Panc1 (cell line): ENCODE results near the gene METTL16. TPM values are rescaled to one million over a fixed set of nuclear protein-coding genes. Genes with fewer than 3 reads are reported as not detected.

ENCODE experiments used
- ATAC-seq: fragments of 200-7000 bp; cut with Tn5 transposase; 2 replicates; pipeline ENCODE4 v1.9.1; 2020; ENCODE audit warnings: mild to moderate bottlenecking, moderate library complexity
- BruUV-seq: library from RNA; stranded (reverse); fragments of 400-500 nt; replicated peaks from 2 replicates; lab custom pipeline; 2021; lab: Mats Ljungman, UMichigan
- CTCF ChIA-PET: fragments of 300-600 bp; sonication (Branson Sonifier 250); formaldehyde crosslinking; loops from one replicate; lab custom pipeline; 2022; ENCODE audit warnings: antibody characterized with exemption; lab: Charles Lee
- POLR2A ChIA-PET: fragments of 300-600 bp; sonication (Branson Sonifier 250); formaldehyde crosslinking; loops from one replicate; lab custom pipeline; 2022; ENCODE audit warnings: antibody characterized with exemption; lab: Charles Lee
- DNase-seq: peaks from one replicate; pipeline ENCODE4 v3.0.0-alpha.2; 2010; ENCODE audit warnings: low read depth, low spot score
- H3K27ac ChIP-seq: 2 replicates; pipeline ENCODE4 v1.5.1; 2011; ENCODE audit warnings: mild to moderate bottlenecking, low read length, inconsistent platforms
- H3K27me3 ChIP-seq: fragments of 200-500 bp; sonication (Bioruptor generic); 2 replicates; pipeline ENCODE4 v1.6.0; 2014; ENCODE audit warnings: low read length, inconsistent platforms; ENCODE audit not compliant: control insufficient read depth, insufficient read depth
- H3K36me3 ChIP-seq: fragments of 200-500 bp; sonication (Bioruptor generic); 2 replicates; pipeline ENCODE4 v1.5.1; 2014; ENCODE audit warnings: inconsistent platforms, mild to moderate bottlenecking, low read length, moderate library complexity; ENCODE audit not compliant: control insufficient read depth, insufficient read depth
- H3K4me1 ChIP-seq: 2 replicates; pipeline ENCODE4 v1.5.1; 2011; ENCODE audit warnings: inconsistent platforms, mild to moderate bottlenecking, low read length, moderate library complexity; ENCODE audit not compliant: control insufficient read depth, insufficient read depth
- H3K4me3 ChIP-seq, 2 experiments: 2 replicates each; pipeline ENCODE4 v1.5.1; 2011 to 2012; ENCODE audit warnings: low read depth in 2 of 2, low read length in 2 of 2, mild to moderate bottlenecking in 2 of 2, inconsistent platforms in 1 of 2, moderate library complexity in 1 of 2
- H3K9me3 ChIP-seq: fragments of 200-500 bp; sonication (Bioruptor generic); 2 replicates; pipeline ENCODE4 v1.5.1; 2014; ENCODE audit warnings: low read depth, mild to moderate bottlenecking, inconsistent platforms, low read length, moderate library complexity; ENCODE audit not compliant: control insufficient read depth, insufficient read depth
- POLR2AphosphoS5 ChIP-seq: IDR thresholded peaks from 2 replicates; pipeline ENCODE4 v1.6.1; 2012; ENCODE audit warnings: mild to moderate bottlenecking, low read depth, low read length, moderate library complexity
- SIN3A ChIP-seq: IDR thresholded peaks from 2 replicates; pipeline ENCODE4 v1.6.1; 2012; ENCODE audit warnings: low read depth, mild to moderate bottlenecking, low read length, moderate library complexity, borderline replicate concordance; ENCODE audit not compliant: insufficient read depth
- TCF7L2 ChIP-seq: IDR thresholded peaks from 2 replicates; pipeline ENCODE4 v1.6.1; 2011; ENCODE audit warnings: mild to moderate bottlenecking, low read depth, low read length, inconsistent platforms
- in situ Hi-C: cut with HindIII; loops from 2 replicates; pipeline ENCODE4 v1.10.0; 2016; ENCODE audit warnings: low sequenced_read_pairs, low pct_unique_long_range_greater_than_20kb
- intact Hi-C: fragments of 100-400 bp; cut with micrococcal nuclease; formaldehyde crosslinking; loops from one replicate; pipeline ENCODE4 v1.10.0; 2022; ENCODE audit not compliant: unreplicated experiment
- total RNA-seq: library from RNA; stranded (reverse); gene quantifications from one replicate; pipeline ENCODE4 v1.2.1, GENCODE V29; 2021; ENCODE audit not compliant: unreplicated experiment
- TF ChIP-seq, protein P1 (sequence below), 2 experiments: IDR thresholded peaks; 2 replicates each; pipeline ENCODE4 v1.6.1; 2011 to 2012; ENCODE audit warnings: low read depth in 2 of 2, control low read depth in 1 of 2, low read length in 1 of 2, mild to moderate bottlenecking in 1 of 2, moderate library complexity in 1 of 2; ENCODE audit not compliant: insufficient read depth in 1 of 2
- TF ChIP-seq, protein P2 (sequence below): fragments of 450-650 bp; IDR thresholded peaks from 2 replicates; pipeline ENCODE4 v1.5.1; 2017; ENCODE audit warnings: mild to moderate bottlenecking

METTL16 gene
- total RNA-seq, 1 experiment from 2014 or later = 34.7 TPM

DNA sequence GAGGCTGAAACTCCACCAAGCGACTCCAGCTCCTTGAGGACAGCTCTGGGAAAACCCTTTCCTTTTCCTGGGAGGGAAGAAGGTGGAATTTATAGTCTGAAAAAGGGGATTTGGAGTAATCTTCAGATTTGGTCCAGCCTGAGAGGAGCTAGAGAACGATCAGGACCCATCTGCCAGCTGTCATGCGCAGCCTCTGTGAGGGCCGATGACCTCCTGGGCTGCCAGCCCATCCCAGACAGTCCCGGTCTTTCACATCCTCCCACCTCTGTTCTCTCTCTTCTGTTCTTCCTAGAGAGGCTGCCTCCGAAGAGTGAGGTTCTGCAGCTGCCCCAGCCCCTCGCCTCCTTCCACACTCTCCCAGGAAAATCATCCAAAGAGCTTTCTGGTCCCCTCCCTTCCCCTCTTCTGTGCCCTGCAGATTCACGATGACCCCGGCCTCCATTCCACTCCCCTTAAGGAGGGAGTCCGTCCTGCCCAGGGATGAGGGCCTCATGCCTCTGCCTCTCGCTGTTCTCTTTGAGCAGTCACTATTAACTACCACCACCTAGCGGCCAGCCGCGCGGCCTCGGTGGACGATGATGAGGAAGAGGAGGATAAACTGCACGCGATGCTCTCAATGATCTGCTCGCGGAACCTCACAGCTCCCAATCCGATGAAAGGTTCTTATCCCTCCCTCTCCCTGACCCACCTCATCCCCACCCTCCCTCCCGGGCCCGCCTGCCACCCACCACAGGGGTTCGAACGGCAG is 144.8 kb downstream of the METTL16 start:
- POLR2A ChIA-PET = no interaction called here
- TF ChIP-seq SIN3A = no peak
- TF ChIP-seq, protein P1, sequence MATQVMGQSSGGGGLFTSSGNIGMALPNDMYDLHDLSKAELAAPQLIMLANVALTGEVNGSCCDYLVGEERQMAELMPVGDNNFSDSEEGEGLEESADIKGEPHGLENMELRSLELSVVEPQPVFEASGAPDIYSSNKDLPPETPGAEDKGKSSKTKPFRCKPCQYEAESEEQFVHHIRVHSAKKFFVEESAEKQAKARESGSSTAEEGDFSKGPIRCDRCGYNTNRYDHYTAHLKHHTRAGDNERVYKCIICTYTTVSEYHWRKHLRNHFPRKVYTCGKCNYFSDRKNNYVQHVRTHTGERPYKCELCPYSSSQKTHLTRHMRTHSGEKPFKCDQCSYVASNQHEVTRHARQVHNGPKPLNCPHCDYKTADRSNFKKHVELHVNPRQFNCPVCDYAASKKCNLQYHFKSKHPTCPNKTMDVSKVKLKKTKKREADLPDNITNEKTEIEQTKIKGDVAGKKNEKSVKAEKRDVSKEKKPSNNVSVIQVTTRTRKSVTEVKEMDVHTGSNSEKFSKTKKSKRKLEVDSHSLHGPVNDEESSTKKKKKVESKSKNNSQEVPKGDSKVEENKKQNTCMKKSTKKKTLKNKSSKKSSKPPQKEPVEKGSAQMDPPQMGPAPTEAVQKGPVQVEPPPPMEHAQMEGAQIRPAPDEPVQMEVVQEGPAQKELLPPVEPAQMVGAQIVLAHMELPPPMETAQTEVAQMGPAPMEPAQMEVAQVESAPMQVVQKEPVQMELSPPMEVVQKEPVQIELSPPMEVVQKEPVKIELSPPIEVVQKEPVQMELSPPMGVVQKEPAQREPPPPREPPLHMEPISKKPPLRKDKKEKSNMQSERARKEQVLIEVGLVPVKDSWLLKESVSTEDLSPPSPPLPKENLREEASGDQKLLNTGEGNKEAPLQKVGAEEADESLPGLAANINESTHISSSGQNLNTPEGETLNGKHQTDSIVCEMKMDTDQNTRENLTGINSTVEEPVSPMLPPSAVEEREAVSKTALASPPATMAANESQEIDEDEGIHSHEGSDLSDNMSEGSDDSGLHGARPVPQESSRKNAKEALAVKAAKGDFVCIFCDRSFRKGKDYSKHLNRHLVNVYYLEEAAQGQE (IDR thresholded peaks at IDR 0.05; ENCODE audit: insufficient read depth in 1 of 2, low read depth in 2 of 2, low read length in 1 of 2) = no peak
- TF ChIP-seq TCF7L2 = no peak
- TF ChIP-seq, protein P2, sequence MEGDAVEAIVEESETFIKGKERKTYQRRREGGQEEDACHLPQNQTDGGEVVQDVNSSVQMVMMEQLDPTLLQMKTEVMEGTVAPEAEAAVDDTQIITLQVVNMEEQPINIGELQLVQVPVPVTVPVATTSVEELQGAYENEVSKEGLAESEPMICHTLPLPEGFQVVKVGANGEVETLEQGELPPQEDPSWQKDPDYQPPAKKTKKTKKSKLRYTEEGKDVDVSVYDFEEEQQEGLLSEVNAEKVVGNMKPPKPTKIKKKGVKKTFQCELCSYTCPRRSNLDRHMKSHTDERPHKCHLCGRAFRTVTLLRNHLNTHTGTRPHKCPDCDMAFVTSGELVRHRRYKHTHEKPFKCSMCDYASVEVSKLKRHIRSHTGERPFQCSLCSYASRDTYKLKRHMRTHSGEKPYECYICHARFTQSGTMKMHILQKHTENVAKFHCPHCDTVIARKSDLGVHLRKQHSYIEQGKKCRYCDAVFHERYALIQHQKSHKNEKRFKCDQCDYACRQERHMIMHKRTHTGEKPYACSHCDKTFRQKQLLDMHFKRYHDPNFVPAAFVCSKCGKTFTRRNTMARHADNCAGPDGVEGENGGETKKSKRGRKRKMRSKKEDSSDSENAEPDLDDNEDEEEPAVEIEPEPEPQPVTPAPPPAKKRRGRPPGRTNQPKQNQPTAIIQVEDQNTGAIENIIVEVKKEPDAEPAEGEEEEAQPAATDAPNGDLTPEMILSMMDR = no peak; the same call in 1 of the 2 replicates
- no peak for TF ChIP-seq POLR2AphosphoS5
- CTCF ChIA-PET = no interaction called here
- no peak for DNase-seq
- Histone ChIP-seq H3K4me1 (no peaks in the 10 kb centered on the region), H3K36me3 (no peaks in the 10 kb centered on the region), H3K27me3 (no peaks in the 10 kb centered on the region), H3K4me3 (no peak overlapping the region), H3K9me3 (no peaks in the 10 kb centered on the region), H3K27ac (no peak overlapping the region)
- in situ Hi-C loops = no loop called here
- intact Hi-C loops = no loop called here
- ATAC-seq = no peak; the same call in 1 of the 2 replicates
- BruUV-seq = no TSS peak

Other genes with a start within 250 kb of the METTL16 start
- 17.8 TPM for gene SMG6, start 208.1 kb downstream of the METTL16 start, total RNA-seq
- 11.8 TPM for gene SRR, start 207.9 kb downstream of the METTL16 start, total RNA-seq
- gene TSR1, start 175.4 kb downstream of the METTL16 start, total RNA-seq = 44.7 TPM
- gene SGSM2, start 174.4 kb downstream of the METTL16 start, total RNA-seq = 49.0 TPM
- gene MNT, start 110.8 kb downstream of the METTL16 start, total RNA-seq = 31.8 TPM
- gene PAFAH1B1, start 81.8 kb upstream of the METTL16 start, total RNA-seq = 120 TPM
- 119 TPM for gene CLUH, start 199.9 kb upstream of the METTL16 start, total RNA-seq
- 0.51 TPM for gene CCDC92B, start 237.8 kb upstream of the METTL16 start, total RNA-seq